K562 (cell line): ENCODE results near the gene AGPAT1.

ENCODE experiments used
- ATF6 ChIP-seq: sonication (generic); formaldehyde crosslinking; IDR thresholded peaks from 2 replicates; pipeline ENCODE4 v1.4.0; 2020; ENCODE audit warnings: mild to moderate bottlenecking, missing genetic modification reagents
- BCLAF1 ChIP-seq, 2 experiments: fragments of 450-650 bp in 1 of 2; IDR thresholded peaks; 2 replicates each; pipeline ENCODE4 v1.6.1; 2011 to 2017; ENCODE audit warnings: low read depth in 2 of 2, antibody characterized with exemption in 1 of 2, borderline replicate concordance in 1 of 2, low read length in 1 of 2, mild to moderate bottlenecking in 1 of 2, mixed read lengths in 1 of 2; ENCODE audit not compliant: control insufficient read depth in 1 of 2
- BHLHE40 ChIP-seq: IDR thresholded peaks from 2 replicates; pipeline ENCODE4 v1.6.1; 2011; ENCODE audit warnings: low read length, improper control_type of control experiment
- E2F5 ChIP-seq: sonication (generic); formaldehyde crosslinking; IDR thresholded peaks from 2 replicates; pipeline ENCODE4 v1.8.0; 2022; ENCODE audit warnings: mild to moderate bottlenecking, missing genetic modification reagents
- MAX ChIP-seq: sonication (generic); formaldehyde crosslinking; IDR thresholded peaks from 2 replicates; pipeline ENCODE4 v1.9.0; 2022; ENCODE audit warnings: mild to moderate bottlenecking, missing genetic modification reagents
- MYBL2 ChIP-seq, 2 experiments: fragments of 450-650 bp in 1 of 2; sonication (generic) in 1 of 2; formaldehyde crosslinking in 1 of 2; IDR thresholded peaks; 2 replicates each; pipeline versions ENCODE4 v1.6.1 to v1.8.1; 2017 to 2022; ENCODE audit warnings: borderline replicate concordance in 1 of 2, inconsistent platforms in 1 of 2, low read depth in 1 of 2, mild to moderate bottlenecking in 1 of 2, missing genetic modification reagents in 1 of 2, moderate library complexity in 1 of 2
- POLR2AphosphoS2 ChIP-seq: IDR thresholded peaks from 2 replicates; pipeline ENCODE4 v1.6.1; 2012; ENCODE audit warnings: low read length, improper control_type of control experiment
- POLR2AphosphoS5 ChIP-seq: IDR thresholded peaks from 2 replicates; pipeline ENCODE4 v1.6.1; 2011; ENCODE audit warnings: mild to moderate bottlenecking, low read depth, low read length, moderate library complexity; ENCODE audit not compliant: control insufficient read depth, insufficient read depth
- POLR2H ChIP-seq: IDR thresholded peaks from 2 replicates; pipeline ENCODE4 v1.6.1; 2016; ENCODE audit warnings: missing genetic modification characterization, low read depth, mild to moderate bottlenecking, control low read depth, missing compliant biosample characterization, moderate library complexity
- SP1 ChIP-seq: sonication (generic); formaldehyde crosslinking; IDR thresholded peaks from 2 replicates; pipeline ENCODE4 v1.8.1; 2022; ENCODE audit warnings: mild to moderate bottlenecking, missing genetic modification reagents
- STAT6 ChIP-seq: sonication (generic); formaldehyde crosslinking; IDR thresholded peaks from 2 replicates; pipeline ENCODE4 v1.8.1; 2023; ENCODE audit warnings: mild to moderate bottlenecking, missing genetic modification reagents
- TOE1 ChIP-seq, 2 experiments: fragments of 450-650 bp in 1 of 2; sonication (generic) in 1 of 2; formaldehyde crosslinking in 1 of 2; IDR thresholded peaks; 2 replicates each; pipeline versions ENCODE4 v1.7.1 to v1.8.0; 2016 to 2022; ENCODE audit warnings: borderline replicate concordance in 2 of 2, mild to moderate bottlenecking in 2 of 2, antibody characterized with exemption in 1 of 2, inconsistent platforms in 1 of 2, low read depth in 1 of 2, missing genetic modification reagents in 1 of 2, moderate library complexity in 1 of 2
- ZNF354B ChIP-seq: fragments of 250-450 bp; sonication (Bioruptor Pico); IDR thresholded peaks from 2 replicates; pipeline ENCODE4 v1.4.0; 2020

- TF ChIP-seq MAX (CRISPR knock-in tag) (no peak), POLR2AphosphoS2 (no peak; the same call in 1 of the 2 replicates), BCLAF1 (IDR thresholded peaks at IDR 0.05; ENCODE audit: borderline replicate concordance in 1 of 2, control insufficient read depth in 1 of 2, low read depth in 2 of 2, low read length in 1 of 2) (no peak), POLR2AphosphoS5 (0 out of 2 replicates have a peak, but pooled peaks have one; percentile 24), E2F5 (no peak), POLR2H (no peak), TOE1 (IDR thresholded peaks at IDR 0.05; ENCODE audit: borderline replicate concordance) (no peak), TOE1 (CRISPR knock-in tag; IDR thresholded peaks at IDR 0.05; ENCODE audit: borderline replicate concordance, low read depth) (no peak), BHLHE40 (peak; percentile 5; the same call in 1 of the 2 replicates), MYBL2 (IDR thresholded peaks at IDR 0.05; ENCODE audit: low read depth) (no peak), MYBL2 (CRISPR knock-in tag; IDR thresholded peaks at IDR 0.05; ENCODE audit: borderline replicate concordance) (no peak), ATF6 (CRISPR knock-in tag) (no peak), STAT6 (no peak), ZNF354B (no peak), SP1 (CRISPR knock-in tag) (no peak)
Observed at GRCh38 chr6:32152769-32153563, 22.9 kb downstream of the AGPAT1 start.
